ENCODE data around the gene TMTC1.

GRCh38 chr12:29781705-29782266 is 2.0 kb downstream of the TMTC1 start:
- TF ChIP-seq, protein P1, sequence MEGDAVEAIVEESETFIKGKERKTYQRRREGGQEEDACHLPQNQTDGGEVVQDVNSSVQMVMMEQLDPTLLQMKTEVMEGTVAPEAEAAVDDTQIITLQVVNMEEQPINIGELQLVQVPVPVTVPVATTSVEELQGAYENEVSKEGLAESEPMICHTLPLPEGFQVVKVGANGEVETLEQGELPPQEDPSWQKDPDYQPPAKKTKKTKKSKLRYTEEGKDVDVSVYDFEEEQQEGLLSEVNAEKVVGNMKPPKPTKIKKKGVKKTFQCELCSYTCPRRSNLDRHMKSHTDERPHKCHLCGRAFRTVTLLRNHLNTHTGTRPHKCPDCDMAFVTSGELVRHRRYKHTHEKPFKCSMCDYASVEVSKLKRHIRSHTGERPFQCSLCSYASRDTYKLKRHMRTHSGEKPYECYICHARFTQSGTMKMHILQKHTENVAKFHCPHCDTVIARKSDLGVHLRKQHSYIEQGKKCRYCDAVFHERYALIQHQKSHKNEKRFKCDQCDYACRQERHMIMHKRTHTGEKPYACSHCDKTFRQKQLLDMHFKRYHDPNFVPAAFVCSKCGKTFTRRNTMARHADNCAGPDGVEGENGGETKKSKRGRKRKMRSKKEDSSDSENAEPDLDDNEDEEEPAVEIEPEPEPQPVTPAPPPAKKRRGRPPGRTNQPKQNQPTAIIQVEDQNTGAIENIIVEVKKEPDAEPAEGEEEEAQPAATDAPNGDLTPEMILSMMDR (IDR thresholded peaks at IDR 0.05): no peak
- TF ChIP-seq EZH2 (IDR thresholded peaks at IDR 0.05; ENCODE audit: borderline replicate concordance, insufficient read depth, low read depth, low read length, poor library complexity, severe bottlenecking): no peak

Data from B cell (primary cell).